Measurements from ENCODE around the gene TLL2.

- TF ChIP-seq CTCF (conservative IDR thresholded peaks at IDR 0.05; ENCODE audit: low read depth in 2 of 2) = no peak
- no peak for TF ChIP-seq EZH2 (IDR thresholded peaks at IDR 0.05; ENCODE audit: low read depth, unreplicated experiment)
- no peak for TF ChIP-seq JUNB (IDR thresholded peaks at IDR 0.05; ENCODE audit: unreplicated experiment)
- TF ChIP-seq POLR2AphosphoS5 (IDR thresholded peaks at IDR 0.05; ENCODE audit: low read depth) = no peak
- TF ChIP-seq EZH2phosphoT487 (IDR thresholded peaks at IDR 0.05; ENCODE audit: unreplicated experiment) = no peak
- TF ChIP-seq ZNF331 (CRISPR knock-in tag; IDR thresholded peaks at IDR 0.05; ENCODE audit: low read depth) = no peak
- TF ChIP-seq, protein P1, sequence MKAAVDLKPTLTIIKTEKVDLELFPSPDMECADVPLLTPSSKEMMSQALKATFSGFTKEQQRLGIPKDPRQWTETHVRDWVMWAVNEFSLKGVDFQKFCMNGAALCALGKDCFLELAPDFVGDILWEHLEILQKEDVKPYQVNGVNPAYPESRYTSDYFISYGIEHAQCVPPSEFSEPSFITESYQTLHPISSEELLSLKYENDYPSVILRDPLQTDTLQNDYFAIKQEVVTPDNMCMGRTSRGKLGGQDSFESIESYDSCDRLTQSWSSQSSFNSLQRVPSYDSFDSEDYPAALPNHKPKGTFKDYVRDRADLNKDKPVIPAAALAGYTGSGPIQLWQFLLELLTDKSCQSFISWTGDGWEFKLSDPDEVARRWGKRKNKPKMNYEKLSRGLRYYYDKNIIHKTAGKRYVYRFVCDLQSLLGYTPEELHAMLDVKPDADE (IDR thresholded peaks at IDR 0.05) = no peak
Observed at GRCh38 chr10:96369890-96370583, 143.7 kb downstream of the TLL2 start.
